Measurements from ENCODE around the gene NR2C1. TPM values are rescaled to one million over a fixed set of nuclear protein-coding genes. Genes with fewer than 3 reads are reported as not detected.

Gene NR2C1
- total and polyA plus RNA-seq, 9 of the 15 experiments (the other 6 are each of a cell fraction or from before 2014, with no cell fraction given): 8.5 to 42.4 (median 35.6) TPM

DNA sequence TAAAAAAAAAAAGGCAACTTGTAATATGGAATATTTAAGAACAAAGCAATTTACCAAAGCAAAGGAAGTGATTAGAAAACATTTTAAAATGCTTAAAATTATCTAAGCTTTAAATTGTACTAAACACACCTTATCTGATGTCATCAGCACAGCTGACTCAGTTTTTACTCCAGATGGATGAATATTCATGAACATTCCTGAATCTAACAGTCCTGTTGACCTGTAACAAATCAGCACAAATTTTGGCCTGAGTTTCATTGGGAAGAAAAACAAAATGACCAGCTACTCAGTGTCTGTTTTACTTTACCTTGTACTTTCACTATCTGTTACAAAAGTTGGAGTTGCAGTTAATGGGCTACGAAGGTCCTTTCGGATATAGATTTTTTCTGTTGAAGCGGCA is 16.0 kb downstream of the NR2C1 start (continued):
- TF ChIP-seq POU5F1 (IDR thresholded peaks at IDR 0.05; ENCODE audit: borderline replicate concordance, low read depth, low read length, partially characterized antibody) (no peak), RBBP5 (IDR thresholded peaks at IDR 0.05; ENCODE audit: borderline replicate concordance, insufficient read depth, low read length, poor library complexity, severe bottlenecking) (no peak)

DNA sequence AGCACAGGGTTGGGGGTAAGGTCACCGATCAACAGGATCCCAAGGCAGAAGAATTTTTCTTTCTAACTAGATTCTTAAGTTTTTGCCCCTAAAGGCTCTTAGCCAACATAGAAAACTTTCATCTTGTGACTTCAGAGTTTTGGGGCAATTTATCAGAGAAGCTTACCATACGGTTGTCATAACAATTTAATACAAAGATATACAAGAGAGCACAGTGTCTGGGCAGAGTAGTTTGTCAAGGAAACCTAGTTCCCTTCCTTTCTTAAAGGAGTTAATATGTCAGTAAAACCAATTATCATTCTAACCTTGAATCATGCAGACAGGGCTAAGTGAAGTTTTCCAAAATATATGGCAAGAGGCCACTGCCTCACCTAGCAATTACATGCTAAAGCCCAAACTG is 18.4 kb downstream of the NR2C1 start:
- H3K4me2 ChIP-seq (ENCODE audit: insufficient read depth, low read length): no peak overlapping the region
- in situ Hi-C loops (cut with MboI) (no loop called here), intact Hi-C loops (cut with micrococcal nuclease) (no loop called here)
- POLR2A ChIA-PET: interaction anchor here (0.6 to 1.5 kb wide), 3 partner anchors 18 to 24 kb away, joined by 3 to 7 read pairs (median 4); partner anchors contain the start of gene NR2C1
- no peaks in the 10 kb centered on the region for H4K20me1 ChIP-seq (replicated peaks; ENCODE audit: control insufficient read depth, insufficient read depth, low read length)
- DNase-seq (ENCODE audit: extremely low read depth in 1 of 4, low spot score in 3 of 4): no peak
- no peak overlapping the region for H3K9ac ChIP-seq (ENCODE audit: insufficient read depth in 1 of 2, low read depth in 2 of 2, low read length in 2 of 2)
- H3K27ac ChIP-seq (ENCODE audit: extremely low read depth, low read depth, low read length): no peak overlapping the region
- H3K4me3 ChIP-seq: no peak overlapping the region
- WGBS (ENCODE audit: insufficient coverage, low coverage, missing lambda C conversion rate): 100% methylated on average over 1 of the region's 2 CpGs
- BruUV-seq (replicated peaks): no TSS peak
- H3K4me1 ChIP-seq (replicated peaks in 1 of 2; ENCODE audit: control insufficient read depth in 2 of 2, insufficient read depth in 2 of 2, low read length in 2 of 2): no peaks in the 10 kb centered on the region
- H2AFZ ChIP-seq (ENCODE audit: low read depth, low read length): no peak overlapping the region
- FAIRE-seq: no peak
- no peaks in the 10 kb centered on the region for H3K9me1 ChIP-seq (ENCODE audit: control insufficient read depth, insufficient read depth, low read length)
- H3K79me2 ChIP-seq (ENCODE audit: control insufficient read depth, insufficient read depth, low read length): no peaks in the 10 kb centered on the region
- CTCF ChIA-PET (ENCODE audit: low intra/inter-chr PET ratio): no interaction called here
- ATAC-seq: no peak
- H3K36me3 ChIP-seq (ENCODE audit: control insufficient read depth, insufficient read depth, low read length): peaks cover 70% of the 10 kb centered on the region; the same call in 1 of the 3 replicates
- no peaks in the 10 kb centered on the region for H3K27me3 ChIP-seq (ENCODE audit: control insufficient read depth in 2 of 2, insufficient read depth in 2 of 2, low read length in 2 of 2)
- H3K9me3 ChIP-seq (replicated peaks; ENCODE audit: control insufficient read depth, insufficient read depth, low read depth, low read length): no peaks in the 10 kb centered on the region
- TF ChIP-seq ZC3H11A (IDR thresholded peaks at IDR 0.05; ENCODE audit: low read depth, low read length) (no peak), ETV5 (CRISPR knock-in tag; IDR thresholded peaks at IDR 0.05; ENCODE audit: low read depth) (no peak), ARHGAP35 (IDR thresholded peaks at IDR 0.05; ENCODE audit: partially characterized antibody) (no peak), PHTF2 (CRISPR knock-in tag; IDR thresholded peaks at IDR 0.05) (no peak)
- TF ChIP-seq, protein P1, sequence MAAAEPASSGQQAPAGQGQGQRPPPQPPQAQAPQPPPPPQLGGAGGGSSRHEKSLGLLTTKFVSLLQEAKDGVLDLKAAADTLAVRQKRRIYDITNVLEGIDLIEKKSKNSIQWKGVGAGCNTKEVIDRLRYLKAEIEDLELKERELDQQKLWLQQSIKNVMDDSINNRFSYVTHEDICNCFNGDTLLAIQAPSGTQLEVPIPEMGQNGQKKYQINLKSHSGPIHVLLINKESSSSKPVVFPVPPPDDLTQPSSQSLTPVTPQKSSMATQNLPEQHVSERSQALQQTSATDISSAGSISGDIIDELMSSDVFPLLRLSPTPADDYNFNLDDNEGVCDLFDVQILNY (CRISPR knock-in tag; IDR thresholded peaks at IDR 0.05): no peak
- TF ChIP-seq, protein P2, sequence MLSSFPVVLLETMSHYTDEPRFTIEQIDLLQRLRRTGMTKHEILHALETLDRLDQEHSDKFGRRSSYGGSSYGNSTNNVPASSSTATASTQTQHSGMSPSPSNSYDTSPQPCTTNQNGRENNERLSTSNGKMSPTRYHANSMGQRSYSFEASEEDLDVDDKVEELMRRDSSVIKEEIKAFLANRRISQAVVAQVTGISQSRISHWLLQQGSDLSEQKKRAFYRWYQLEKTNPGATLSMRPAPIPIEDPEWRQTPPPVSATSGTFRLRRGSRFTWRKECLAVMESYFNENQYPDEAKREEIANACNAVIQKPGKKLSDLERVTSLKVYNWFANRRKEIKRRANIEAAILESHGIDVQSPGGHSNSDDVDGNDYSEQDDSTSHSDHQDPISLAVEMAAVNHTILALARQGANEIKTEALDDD (IDR thresholded peaks at IDR 0.05): no peak
- TF ChIP-seq, protein P3, sequence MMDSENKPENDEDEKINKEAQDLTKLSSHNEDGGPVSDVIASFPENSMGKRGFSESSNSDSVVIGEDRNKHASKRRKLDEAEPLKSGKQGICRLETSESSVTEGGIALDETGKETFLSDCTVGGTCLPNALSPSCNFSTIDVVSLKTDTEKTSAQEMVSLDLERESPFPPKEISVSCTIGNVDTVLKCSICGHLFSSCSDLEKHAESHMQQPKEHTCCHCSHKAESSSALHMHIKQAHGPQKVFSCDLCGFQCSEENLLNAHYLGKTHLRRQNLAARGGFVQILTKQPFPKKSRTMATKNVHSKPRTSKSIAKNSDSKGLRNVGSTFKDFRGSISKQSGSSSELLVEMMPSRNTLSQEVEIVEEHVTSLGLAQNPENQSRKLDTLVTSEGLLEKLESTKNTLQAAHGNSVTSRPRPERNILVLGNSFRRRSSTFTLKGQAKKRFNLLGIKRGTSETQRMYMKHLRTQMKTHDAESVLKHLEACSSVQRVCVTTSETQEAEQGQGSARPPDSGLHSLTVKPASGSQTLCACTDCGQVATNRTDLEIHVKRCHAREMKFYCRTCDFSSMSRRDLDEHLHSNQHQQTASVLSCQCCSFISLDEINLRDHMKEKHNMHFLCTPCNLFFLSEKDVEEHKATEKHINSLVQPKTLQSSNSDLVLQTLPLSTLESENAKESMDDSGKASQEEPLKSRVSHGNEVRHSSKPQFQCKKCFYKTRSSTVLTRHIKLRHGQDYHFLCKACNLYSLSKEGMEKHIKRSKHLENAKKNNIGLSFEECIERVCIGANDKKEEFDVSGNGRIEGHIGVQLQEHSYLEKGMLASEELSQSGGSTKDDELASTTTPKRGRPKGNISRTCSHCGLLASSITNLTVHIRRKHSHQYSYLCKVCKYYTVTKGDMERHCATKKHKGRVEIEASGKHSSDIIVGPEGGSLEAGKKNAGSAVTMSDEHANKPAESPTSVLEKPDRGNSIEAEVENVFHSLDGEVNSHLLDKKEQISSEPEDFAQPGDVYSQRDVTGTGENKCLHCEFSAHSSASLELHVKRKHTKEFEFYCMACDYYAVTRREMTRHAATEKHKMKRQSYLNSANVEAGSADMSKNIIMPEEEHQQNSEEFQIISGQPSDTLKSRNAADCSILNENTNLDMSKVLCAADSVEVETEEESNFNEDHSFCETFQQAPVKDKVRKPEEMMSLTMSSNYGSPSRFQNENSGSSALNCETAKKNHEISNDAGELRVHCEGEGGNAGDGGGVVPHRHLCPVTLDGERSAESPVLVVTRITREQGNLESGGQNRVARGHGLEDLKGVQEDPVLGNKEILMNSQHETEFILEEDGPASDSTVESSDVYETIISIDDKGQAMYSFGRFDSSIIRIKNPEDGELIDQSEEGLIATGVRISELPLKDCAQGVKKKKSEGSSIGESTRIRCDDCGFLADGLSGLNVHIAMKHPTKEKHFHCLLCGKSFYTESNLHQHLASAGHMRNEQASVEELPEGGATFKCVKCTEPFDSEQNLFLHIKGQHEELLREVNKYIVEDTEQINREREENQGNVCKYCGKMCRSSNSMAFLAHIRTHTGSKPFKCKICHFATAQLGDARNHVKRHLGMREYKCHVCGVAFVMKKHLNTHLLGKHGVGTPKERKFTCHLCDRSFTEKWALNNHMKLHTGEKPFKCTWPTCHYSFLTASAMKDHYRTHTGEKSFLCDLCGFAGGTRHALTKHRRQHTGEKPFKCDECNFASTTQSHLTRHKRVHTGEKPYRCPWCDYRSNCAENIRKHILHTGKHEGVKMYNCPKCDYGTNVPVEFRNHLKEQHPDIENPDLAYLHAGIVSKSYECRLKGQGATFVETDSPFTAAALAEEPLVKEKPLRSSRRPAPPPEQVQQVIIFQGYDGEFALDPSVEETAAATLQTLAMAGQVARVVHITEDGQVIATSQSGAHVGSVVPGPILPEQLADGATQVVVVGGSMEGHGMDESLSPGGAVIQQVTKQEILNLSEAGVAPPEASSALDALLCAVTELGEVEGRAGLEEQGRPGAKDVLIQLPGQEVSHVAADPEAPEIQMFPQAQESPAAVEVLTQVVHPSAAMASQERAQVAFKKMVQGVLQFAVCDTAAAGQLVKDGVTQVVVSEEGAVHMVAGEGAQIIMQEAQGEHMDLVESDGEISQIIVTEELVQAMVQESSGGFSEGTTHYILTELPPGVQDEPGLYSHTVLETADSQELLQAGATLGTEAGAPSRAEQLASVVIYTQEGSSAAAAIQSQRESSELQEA (IDR thresholded peaks at IDR 0.05; ENCODE audit: low read depth): no peak

Measured in K562 (cell line).